Loucy (cell line): ENCODE data around the gene SLC26A11.

Experiments used
- H2AFZ ChIP-seq: fragments of 200-600 bp; sonication (generic); 2 replicates; pipeline ENCODE4 v1.6.0; 2016; ENCODE audit warnings: antibody characterized with exemption, mild to moderate bottlenecking, low read length, moderate library complexity
- H3F3A ChIP-seq: fragments of 200-600 bp; 2 replicates; pipeline ENCODE4 v1.6.0; 2016; ENCODE audit warnings: antibody characterized with exemption, low read depth, mild to moderate bottlenecking
- H3K27me3 ChIP-seq: fragments of 200-600 bp; sonication (generic); 2 replicates; pipeline ENCODE4 v1.6.1; 2014; ENCODE audit warnings: low read length, mild to moderate bottlenecking; ENCODE audit not compliant: insufficient read depth, poor library complexity, severe bottlenecking
- H3K36me3 ChIP-seq: fragments of 200-600 bp; sonication (generic); 2 replicates; pipeline ENCODE4 v1.6.1; 2016; ENCODE audit warnings: low read length; ENCODE audit not compliant: insufficient read depth
- H3K4me1 ChIP-seq: fragments of 200-600 bp; sonication (generic); 2 replicates; pipeline ENCODE4 v1.5.1; 2014; ENCODE audit warnings: low read length, mild to moderate bottlenecking; ENCODE audit not compliant: insufficient read depth, poor library complexity, severe bottlenecking
- H3K4me2 ChIP-seq: fragments of 200-600 bp; sonication (generic); 2 replicates; pipeline ENCODE4 v1.6.0; 2014; ENCODE audit warnings: antibody characterized with exemption, low read length, low read depth, mild to moderate bottlenecking; ENCODE audit not compliant: poor library complexity, severe bottlenecking
- H3K4me3 ChIP-seq: fragments of 200-600 bp; sonication (generic); 2 replicates; pipeline ENCODE4 v1.5.1; 2014; ENCODE audit warnings: low read length, mild to moderate bottlenecking, mixed read lengths; ENCODE audit not compliant: poor library complexity, severe bottlenecking
- H3K79me2 ChIP-seq: fragments of 200-600 bp; sonication (generic); 2 replicates; pipeline ENCODE4 v1.6.1; 2014; ENCODE audit warnings: low read length; ENCODE audit not compliant: insufficient read depth
- H3K9ac ChIP-seq: fragments of 200-600 bp; sonication (generic); 2 replicates; pipeline ENCODE4 v1.6.0; 2014; ENCODE audit warnings: mild to moderate bottlenecking, low read depth, low read length, moderate library complexity; ENCODE audit not compliant: poor library complexity, severe bottlenecking
- H3K9me2 ChIP-seq: fragments of 200-600 bp; sonication (generic); replicated peaks from 2 replicates; pipeline ENCODE4 v1.6.1; 2016; ENCODE audit warnings: low read depth, low read length, mixed read lengths
- H3K9me3 ChIP-seq: fragments of 200-600 bp; sonication (generic); 2 replicates; pipeline ENCODE4 v1.6.1; 2014; ENCODE audit warnings: mild to moderate bottlenecking, antibody characterized with exemption, low read length, low read depth; ENCODE audit not compliant: insufficient read depth
- H4K20me1 ChIP-seq: fragments of 200-600 bp; sonication (generic); 2 replicates; pipeline ENCODE4 v1.6.0; 2014; ENCODE audit warnings: antibody characterized with exemption, low read length, mild to moderate bottlenecking; ENCODE audit not compliant: insufficient read depth, poor library complexity, severe bottlenecking
- CTCF ChIP-seq: fragments of 200-600 bp; sonication (generic); conservative IDR thresholded peaks from 2 replicates; pipeline ENCODE4 v1.5.1; 2014; ENCODE audit warnings: mild to moderate bottlenecking, antibody characterized with exemption, low read length
- EZH2phosphoT487 ChIP-seq: fragments of 200-600 bp; IDR thresholded peaks from 2 replicates; pipeline ENCODE4 v1.6.1; 2018; ENCODE audit warnings: antibody characterized with exemption, mild to moderate bottlenecking, moderate library complexity, borderline replicate concordance

The SLC26A11 gene

GRCh38 chr17:80277751-80278671 lies 57.8 kb downstream of the SLC26A11 start:
- Histone ChIP-seq H3K27me3 (no peaks in the 10 kb centered on the region), H3K36me3 (peaks cover 4% of the 10 kb centered on the region; the same call in 1 of the 2 replicates), H4K20me1 (peaks cover 2% of the 10 kb centered on the region), H3K9me3 (no peaks in the 10 kb centered on the region), H3K4me1 (no peaks in the 10 kb centered on the region), H3K4me3 (no peak overlapping the region), H2AFZ (no peak overlapping the region), H3K79me2 (no peaks in the 10 kb centered on the region; the same call in 1 of the 2 replicates), H3K9ac (no peak overlapping the region), H3F3A (no peaks in the 10 kb centered on the region), H3K9me2 (no peaks in the 10 kb centered on the region), H3K4me2 (no peak overlapping the region)
- TF ChIP-seq CTCF (no peak), EZH2phosphoT487 (no peak)

DNA sequence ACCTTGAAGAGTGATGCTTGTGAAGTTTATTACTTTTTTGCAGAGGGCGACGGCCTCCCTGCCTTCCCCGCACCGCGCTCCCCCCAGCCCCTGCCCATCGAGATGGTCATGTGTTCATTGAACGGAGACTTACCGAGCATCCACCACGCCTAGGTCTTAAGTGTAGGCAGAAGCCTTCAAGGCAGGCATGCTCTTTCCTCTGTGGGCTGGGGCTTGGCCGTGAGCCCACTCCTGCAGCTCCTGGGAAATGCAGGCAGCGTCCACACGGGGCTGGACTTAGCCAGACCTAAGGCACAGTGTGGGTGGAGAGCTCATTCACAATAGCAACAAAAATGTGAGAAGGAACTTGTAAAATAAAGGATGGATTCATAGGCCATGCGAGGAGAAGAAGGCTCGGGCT lies 59.7 kb downstream of the SLC26A11 start:
- Histone ChIP-seq H3K4me1 (no peaks in the 10 kb centered on the region), H3K9me2 (no peaks in the 10 kb centered on the region), H3K4me3 (no peak overlapping the region)

GRCh38 chr17:80281516-80281915 lies 61.3 kb downstream of the SLC26A11 start:
- H3F3A ChIP-seq = no peaks in the 10 kb centered on the region
- H3K4me3 ChIP-seq = no peak overlapping the region
- H3K27me3 ChIP-seq = no peaks in the 10 kb centered on the region
- no peaks in the 10 kb centered on the region for H3K9me3 ChIP-seq
- H3K9ac ChIP-seq = no peak overlapping the region
- no peaks in the 10 kb centered on the region; the same call in 1 of the 2 replicates for H3K79me2 ChIP-seq
- H4K20me1 ChIP-seq = peaks cover 2% of the 10 kb centered on the region
- TF ChIP-seq CTCF (no peak), EZH2phosphoT487 (no peak)
- H3K36me3 ChIP-seq = peaks cover 4% of the 10 kb centered on the region; the same call in 1 of the 2 replicates
- H3K4me2 ChIP-seq = no peak overlapping the region
- H2AFZ ChIP-seq = no peak overlapping the region
- H3K4me1 ChIP-seq = no peaks in the 10 kb centered on the region
- no peaks in the 10 kb centered on the region for H3K9me2 ChIP-seq

More for the DNA sequence above, 59.7 kb downstream of the SLC26A11 start:
- TF ChIP-seq CTCF (no peak), EZH2phosphoT487 (no peak)
- no peaks in the 10 kb centered on the region for H3K9me3 ChIP-seq
- H4K20me1 ChIP-seq = peaks cover 2% of the 10 kb centered on the region
- no peaks in the 10 kb centered on the region for H3K27me3 ChIP-seq
- H2AFZ ChIP-seq = no peak overlapping the region
- no peaks in the 10 kb centered on the region; the same call in 1 of the 2 replicates for H3K79me2 ChIP-seq
- H3K9ac ChIP-seq = no peak overlapping the region
- H3F3A ChIP-seq = no peaks in the 10 kb centered on the region
- no peak overlapping the region for H3K4me2 ChIP-seq
- peaks cover 4% of the 10 kb centered on the region; the same call in 1 of the 2 replicates for H3K36me3 ChIP-seq
